AG08395 (cell line): ENCODE data around the gene ZNF688.
"Not testable (repeated sequence)": the region's sequence is repeated elsewhere in the genome, so short reads cannot be mapped to it uniquely, and the experiment has no call there.

Experiments used
- DNase-seq: peaks from one replicate; pipeline ENCODE4 v3.0.0; 2012; ENCODE audit warnings: mixed read lengths, low spot score

Gene ZNF688

DNA sequence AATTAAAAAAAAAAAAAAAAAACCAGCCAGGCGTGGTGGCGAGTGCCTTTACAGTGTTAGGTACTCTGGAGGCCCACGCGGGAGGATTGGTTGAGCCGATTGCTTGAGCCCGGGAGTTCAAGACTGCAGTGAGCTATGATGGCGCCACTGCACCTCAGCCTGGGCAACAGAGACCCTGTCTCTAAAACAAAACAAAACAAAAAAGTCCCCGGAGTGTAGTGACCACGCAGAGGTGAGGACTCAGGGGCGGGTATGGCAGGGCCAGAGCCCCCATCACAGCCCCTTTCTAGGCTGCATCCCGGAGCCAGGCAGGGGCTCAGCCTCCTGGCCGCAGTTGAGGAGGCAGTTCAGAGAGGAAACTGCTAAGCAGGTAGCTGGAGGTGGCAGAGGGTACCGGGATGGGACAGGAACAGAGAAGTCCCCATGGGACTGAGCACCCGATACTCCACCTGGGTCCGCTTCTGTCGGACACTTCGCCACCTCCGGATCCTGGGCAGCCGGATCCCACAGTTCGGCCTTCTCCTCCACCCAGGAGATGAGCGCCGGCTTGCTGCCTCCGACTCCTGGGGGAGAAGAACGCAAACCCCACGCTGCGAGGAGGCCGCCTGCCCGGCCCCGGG is 37.7 kb downstream of the ZNF688 start:
- no peak for DNase-seq

DNA sequence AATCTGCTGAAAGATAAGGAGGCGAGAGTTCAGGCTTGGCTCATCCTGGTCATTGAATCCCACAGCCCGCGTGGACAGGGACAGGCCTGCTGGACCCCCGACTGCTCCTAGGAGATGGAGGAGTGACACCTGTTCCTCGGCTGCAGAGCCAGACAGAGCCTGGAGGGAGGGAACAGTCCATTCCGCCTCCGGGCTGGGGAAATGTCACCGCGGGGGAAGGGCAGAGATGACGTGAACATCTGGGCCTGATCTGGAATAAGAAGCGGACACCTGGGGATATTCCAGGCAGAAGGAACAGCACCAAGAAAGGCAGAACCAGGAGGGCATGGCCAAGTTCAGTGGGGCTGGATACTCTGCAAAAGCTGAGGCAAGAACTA is 38.4 kb downstream of the ZNF688 start:
- DNase-seq: no peak

DNA sequence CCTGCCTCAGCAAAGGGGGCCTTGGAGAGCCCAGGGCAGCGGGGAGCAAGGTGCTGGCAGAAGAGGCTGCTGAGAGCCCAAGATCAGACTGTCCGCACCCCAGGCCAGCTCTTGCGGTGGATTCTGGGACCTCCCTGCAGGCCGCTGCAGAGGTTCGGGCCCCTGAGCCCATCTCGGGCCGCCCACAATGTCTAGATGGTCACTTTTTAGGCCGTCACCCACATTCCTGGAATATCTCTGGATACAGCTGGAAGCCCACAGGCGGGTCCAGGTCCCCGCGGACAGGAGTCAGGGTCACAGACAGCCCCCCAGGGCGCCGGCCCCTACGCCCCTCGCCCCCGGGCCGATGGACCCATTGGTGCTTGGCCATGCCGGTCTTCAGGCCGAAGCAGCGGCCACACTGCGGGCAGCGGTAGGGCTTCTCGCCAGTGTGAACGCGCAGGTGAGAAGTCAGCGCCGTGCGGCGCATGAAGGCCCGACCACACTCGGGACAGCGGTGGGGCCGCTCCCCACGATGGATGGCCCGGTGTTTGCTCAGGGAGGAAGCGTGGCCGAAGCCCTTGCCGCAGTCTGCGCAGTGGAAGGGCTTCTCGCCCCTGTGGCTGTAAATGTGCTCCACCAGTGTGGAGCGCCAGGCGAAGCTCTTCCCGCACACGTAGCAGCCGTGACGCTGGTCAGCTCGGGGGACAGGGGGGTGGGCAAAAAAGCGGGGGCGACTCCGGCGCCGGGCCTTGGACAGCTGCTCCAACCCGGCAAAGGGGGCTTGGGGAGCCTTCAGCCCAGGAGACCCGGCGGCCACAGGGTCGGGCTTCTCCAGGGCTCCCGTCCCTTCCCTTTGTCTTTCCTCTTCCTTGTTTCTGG is 39.0 kb downstream of the ZNF688 start:
- DNase-seq: no peak

DNA sequence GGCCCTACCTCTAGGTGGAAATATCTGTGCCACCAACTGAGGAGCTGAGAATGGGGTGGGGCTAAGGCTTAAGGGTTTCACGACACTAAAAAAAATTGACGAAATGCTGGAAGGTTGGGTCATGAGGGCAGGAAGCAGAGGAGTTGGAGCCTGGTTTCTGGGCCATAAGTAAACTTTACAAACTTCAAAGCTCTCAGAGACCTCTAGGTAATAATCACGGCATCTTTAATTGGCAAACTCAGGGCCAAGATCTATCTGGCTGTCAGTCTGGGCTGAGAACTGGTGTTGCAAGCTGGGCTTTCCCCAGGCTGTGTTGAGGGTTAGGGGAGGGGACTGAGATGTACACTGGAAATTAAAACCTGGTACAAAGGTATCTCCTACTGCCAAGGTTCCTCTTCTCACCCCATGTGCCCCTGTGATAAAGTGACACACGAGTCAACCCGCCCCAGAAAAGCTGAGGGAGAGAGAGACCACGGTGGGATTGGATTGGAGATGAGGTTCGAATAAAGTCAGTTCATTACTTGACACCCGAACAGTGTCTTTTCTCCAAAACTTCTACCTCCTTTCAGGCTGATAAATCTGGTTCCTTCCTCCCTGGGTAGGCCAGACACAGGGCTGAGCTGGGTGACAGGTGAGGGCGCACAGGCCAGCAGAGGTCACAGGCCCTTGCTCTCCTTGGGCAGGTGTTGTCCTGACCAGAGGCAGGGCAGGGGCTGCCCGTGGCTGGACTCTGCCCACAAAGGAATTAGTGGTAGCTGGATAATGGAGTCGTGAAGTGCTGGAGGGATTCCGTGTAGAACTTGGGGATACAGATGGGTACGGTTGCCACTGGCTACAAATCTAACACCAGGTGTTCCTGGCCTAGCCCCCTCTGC is 41.1 kb downstream of the ZNF688 start:
- no peak for DNase-seq

DNA sequence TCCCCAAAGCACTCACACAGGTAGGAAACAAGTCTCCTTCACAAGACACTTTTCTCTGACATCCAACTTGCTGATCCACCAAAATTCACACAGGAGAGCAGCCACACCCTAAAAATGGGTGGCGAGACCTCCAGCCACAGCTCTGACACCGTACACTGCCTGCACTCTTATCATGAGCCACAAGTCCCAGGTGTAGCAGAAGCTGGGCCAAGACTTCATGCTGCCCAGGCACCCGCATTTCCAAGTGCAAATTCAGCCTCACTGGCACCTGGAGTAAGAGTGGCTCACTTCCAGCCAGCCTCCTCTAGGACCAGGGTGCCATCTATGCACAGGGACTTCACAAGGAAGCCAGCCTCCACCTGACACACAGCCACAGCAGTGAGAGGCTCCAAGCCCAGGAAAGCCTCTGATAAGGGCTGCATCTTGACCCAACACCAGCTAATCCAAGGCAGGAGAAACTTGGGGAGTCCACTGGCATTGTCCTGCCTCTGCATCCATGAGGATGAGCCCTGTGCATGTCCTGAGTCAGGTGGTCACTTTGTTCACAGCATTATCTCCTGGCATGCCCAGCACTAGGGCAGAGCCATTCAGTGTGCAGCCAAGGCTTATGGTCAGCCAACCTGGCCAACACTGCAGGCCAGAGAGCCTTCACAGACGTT is 42.6 kb downstream of the ZNF688 start:
- DNase-seq: no peak

DNA sequence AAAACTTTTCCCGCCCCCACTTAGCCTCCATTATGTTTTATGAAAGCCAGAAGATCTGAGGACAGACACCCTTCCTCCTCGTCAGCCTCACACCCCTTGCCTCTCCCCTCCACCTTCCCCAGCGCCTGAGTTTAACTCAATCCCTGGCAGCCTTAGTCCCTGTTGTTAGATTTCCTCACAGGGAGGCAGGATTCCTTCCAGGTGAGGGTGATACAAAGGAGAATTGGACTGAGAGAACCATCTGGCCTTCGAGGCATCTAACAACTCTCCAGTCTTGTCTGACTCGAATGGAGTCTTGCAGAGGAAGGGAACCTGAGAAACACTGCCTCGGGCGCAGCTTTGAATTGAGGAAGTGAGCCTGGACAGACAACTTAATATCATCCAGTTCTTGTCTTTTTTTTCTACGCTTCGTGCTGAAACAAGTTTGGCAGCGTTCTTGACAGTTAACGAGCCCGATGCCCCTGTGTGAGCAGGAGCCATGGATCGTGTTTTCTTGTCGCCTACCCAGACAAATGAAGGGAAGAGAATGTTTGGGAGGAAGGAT is 43.8 kb downstream of the ZNF688 start:
- DNase-seq: no peak

DNA sequence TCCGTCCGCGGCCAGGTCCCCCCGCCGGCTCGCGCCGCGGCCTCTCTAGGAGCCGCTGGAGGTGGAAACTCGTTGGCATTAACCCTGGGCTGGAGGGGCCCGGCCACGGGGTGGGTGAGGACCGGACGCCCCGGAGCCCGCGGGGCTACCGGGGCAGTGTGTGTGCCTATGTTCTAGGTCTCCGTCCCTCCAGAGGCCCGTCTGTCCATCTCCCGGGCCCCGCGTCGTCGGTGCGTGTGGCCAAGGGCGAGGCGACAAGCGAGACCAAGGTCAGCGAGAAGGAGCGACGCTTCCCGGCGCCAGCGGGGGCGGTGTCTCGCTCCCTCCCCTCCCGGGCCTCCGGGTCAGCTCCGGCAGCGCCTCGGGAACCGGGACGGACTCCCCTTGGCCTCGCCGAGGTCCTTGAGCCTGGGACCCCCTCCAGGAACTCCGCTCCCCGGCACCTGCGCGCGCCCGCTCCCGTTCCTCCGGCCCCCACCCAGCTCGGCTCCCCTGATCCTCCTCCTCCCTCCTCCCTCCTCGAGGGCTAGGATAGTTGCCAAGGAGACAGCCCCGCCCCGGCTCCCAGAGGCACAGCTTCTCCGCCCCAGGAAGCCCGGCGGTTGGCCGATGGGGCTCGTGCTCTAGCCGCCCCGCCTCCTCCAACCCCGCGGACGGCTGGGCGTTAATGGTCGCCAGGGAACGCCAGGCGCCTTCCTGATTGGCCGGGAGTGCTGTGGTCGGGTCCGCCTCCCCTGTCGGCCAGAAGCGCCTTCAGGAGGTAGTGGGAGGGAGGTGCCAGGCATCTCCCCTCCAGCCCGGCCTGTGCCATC is 44.5 kb downstream of the ZNF688 start:
- peak; percentile 98 for DNase-seq

DNA sequence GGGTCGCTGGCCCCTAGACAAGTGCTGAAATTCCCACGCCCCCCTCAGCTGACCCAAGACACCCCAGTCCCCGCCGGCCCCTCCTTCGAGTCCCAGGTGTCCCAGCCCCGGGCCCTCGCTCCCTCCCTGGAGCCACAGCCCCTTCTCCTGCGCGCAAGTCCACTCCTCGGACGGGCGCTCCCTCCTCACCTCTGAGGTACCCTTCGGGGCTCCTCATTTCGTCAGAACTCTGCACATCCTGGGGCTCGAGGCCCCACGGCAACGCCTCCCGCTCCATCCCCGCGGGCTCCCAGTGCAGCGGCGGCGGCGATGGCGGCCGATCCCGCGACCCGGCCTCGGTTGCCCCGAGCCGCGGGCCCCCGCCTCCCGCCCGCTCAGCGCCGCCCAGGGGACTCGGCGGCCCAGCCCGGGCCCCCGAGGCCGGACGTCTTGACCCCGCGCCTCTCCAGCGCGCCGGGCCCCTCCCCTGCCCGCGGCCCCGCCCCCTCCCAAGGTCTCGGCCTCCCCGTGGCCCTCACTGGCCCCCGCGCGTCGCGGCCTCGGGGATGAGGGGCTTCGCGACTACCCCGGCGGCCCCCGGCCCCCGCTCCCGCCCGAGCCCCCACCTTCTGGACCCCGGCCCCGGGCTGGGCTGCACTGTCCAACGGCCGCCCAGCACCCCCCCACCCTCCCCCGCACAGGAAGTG is 45.2 kb downstream of the ZNF688 start, which contains the start of gene ZNF768:
ZNF768 (minus strand) TSS at position 430 of the 686 bp plus-strand sequence; CDS start at position 277, 153 bp downstream.
- peak; percentile 61 for DNase-seq

DNA sequence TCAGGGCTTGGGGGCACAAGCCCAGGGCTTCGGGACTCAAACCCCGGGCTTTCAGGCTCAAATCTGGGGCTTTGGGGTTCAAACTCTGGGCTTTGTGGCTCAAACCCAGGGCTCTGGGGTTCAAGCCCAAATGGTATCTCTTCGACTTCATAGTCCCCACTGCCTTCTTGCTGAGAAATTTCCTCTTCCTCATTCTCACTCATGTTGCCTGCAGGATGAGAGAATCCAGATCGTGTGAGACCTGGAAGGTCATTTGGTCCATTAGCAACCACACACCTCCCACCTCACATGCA is 45.7 kb downstream of the ZNF688 start:
- no peak for DNase-seq

DNA sequence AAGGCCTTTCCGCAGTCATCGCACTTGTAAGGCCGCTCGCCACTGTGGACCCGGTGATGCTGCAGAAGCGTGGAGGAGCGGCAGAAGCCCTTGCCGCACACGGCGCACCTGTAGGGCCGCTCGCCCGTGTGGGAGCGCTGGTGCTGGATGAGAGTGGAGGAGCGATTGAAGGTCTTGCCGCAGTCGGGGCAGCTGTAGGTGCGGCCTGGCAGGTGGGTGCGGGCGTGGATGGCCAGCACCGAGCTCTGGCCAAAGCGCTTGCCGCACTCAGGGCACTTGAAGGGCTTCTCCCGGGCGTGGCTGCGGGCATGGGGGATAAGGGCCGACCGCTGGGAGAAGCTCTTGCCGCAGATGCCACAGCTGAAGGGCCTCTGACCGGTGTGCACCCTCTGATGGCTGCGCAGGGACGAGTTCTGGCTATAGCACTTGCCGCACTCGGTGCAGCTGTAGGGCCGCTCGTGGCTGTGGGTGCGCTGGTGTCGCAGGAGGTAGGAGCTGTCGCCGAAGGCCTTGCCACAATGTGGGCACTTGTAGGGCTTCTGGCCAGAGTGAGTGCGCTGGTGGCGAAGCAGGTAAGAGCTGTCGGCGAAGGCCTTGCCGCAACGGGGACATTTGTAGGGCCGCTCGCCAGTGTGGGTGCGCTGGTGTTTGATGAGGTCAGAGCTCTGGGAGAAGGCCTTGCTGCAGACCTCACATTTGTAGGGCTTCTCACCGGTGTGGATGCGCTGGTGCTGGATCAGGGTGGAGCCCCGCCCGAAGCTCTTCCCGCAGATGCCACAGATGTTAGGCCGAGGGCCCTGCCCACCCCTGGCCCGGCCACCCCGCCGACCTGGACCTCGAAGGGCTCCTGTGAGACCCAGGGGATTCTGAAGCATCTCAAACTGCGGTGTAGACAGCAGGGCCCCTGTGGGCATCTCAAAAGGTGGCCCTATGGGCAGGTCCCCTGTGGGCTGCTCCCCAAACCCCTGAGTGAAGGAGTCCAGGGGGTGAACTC is 46.6 kb downstream of the ZNF688 start:
- no peak for DNase-seq

DNA sequence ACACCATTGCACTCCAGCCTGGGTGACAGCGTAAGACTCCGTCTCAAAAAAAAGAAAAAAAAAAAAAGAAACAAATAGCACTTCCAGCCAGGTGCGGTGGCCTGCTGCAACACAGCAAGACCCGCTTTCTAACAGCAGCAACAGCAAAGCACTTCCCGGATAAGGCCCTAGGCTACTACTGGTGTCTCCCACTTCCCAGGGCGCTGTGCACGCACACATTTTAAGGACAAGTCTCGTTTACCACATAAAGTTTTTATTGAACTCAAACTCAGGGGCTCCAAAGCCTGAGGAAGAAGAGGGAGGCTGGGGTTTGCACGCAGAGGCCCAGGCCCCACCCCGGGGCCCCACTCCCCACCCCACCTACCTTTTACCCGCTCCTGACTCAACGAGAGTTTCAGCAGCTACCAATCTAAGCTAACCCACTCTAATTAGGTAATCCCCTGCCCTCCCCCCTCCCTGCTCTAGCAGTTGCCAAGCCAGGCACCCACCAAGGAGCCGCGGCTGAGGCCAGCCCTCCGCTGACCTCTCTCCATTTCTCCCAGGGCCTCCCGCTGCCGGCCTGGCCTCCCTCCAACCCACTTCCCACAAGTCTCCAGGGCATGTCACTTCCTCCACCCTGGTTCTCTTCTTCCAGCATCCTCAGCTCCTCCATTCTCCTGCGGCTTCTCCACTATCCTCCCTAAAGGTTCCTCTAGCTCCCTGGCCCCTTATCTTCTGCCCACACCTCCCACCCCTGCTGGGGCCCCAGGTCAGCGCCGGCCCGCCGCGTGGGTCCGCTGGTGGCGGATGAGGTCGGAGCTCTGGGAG is 47.5 kb downstream of the ZNF688 start:
- no peak for DNase-seq

DNA sequence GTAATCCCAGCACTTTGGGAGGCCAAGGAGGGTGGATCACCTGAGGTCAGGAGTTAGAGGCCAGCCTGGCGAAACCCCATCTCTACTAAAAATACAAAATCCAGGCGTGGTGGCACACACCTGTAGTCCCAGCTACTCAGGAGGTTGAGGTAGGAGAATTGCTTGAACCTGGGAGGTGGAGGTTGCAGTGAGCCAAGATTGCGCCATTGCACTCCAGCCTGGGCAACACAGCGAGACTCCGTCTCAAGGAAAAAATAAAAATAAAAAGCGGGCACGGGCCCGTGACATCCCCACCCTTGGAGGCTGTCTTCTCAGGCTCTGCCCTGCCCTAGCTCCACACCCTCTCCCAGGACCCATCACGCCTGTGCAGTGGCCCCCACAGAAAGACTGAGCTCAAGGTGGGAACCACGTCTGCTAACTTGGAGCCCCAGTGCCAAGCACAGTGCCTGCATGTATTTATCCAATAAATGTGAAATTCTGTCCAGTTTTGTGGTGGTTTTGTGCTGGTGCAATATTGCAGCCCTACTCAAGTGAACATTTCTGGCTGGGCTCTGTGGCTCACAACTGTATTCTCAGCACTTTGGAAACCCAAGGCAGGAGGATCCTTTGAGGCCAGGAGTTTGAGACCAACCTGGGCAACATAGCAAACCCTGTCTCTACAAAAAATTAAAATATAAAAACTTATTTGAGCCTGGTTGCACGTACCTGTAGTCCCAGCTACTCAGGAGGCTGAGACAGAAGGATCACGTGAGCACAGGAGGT is 48.6 kb downstream of the ZNF688 start:
- DNase-seq: not testable (repeated sequence)

DNA sequence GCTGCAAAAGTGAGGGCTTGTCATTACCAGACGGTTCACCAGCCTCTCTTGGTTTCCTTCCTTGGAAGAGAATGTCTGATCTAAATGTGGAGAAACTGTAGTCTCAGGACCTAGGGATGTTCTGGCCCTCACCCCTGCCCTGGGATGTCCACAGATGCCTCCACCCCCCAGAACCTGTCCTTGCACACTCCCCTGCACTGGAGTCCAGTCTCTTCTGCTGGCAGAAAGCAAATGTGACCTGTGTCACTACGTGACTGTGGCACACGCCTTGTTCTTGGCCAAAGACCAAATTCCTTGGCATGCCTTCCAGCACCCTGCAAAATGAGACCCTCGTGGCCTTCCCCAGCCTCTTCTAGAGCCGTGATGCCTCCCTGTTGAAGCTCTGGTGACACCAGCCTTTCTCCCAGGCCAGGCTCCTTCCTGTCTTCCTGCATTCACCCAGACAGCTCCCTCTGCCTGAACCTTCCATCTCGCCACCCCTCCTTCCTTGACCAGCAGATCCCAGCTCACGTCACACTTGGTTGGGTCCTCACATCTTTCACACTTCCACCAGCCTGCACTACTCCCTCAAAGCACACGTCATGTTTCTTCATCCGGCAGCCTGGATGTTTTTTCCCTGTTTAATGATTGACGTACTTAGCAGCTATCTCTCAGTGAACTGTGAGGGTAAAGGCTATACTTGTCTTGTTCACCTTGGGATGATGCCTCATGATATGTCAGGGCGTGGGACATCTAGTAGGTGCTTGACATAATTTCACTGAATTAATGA is 49.5 kb downstream of the ZNF688 start:
- no peak for DNase-seq

DNA sequence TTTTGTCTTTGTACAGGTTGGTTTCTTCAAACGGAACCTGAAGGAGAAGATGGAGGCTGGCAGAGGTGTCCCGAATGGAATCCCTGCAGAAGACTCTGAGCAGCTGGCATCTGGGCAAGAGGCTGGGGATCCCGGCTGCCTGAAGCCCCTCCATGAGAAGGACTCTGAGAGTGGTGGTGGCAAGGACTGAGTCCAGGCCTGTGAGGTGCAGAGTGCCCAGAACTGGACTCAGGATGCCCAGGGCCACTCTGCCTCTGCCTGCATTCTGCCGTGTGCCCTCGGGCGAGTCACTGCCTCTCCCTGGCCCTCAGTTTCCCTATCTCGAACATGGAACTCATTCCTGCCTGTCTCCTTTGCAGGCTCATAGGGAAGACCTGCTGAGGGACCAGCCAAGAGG is 50.0 kb downstream of the ZNF688 start:
- DNase-seq: no peak
